Measurements from ENCODE around the gene FNIP2. TPM values are rescaled to one million over a fixed set of nuclear protein-coding genes. Genes with fewer than 3 reads are reported as not detected.

The FNIP2 gene
- total RNA-seq, 2 donors from 2014 or later = 8.6 to 11.5 TPM

DNA sequence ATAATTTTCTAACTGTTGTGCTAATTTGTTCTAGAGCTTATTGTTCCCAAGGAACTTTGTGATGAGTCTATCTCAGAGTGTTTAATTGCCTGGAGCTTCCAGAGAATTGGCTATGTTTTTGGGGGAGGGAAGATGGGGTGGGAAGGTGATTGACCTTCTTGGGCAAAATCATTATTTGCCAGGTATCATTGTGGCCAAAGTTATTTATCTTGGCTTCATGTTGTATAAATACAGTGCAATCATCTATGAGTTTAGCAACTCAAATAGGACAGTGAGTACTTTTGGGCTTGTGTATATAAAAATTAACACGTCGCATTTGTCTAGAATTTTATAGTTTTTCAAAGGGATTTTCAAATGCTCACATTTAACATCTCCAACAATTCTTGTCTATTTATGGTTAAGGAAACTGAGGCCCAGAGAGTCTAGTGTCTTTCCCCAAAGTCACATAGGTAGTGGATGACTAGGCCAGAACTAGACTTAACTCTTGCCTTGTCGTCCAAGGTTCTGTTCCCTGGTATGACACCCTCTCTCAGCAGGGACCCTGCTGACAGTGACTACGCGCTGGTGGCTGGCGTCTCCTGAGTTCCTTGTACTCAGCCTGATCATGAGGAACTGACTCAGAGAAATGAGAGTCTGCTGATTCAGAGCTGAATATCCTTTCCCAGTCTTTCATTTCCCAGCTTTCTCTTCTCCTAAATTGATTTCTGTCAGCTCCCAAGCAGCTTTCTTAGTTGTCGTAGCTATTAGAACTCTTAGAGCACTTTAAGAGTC is 27.7 kb downstream of the FNIP2 start:
- 86 to 87% methylated on average over 4 to 7 of the region's 7 CpGs for WGBS, 2 experiments (ENCODE audit: insufficient coverage in 1 of 2, insufficient read length in 1 of 2)
- DNase-seq = no peak
- Mint-ChIP-seq H3K27ac (no peak overlapping the region), H3K9me3 (no peaks in the 10 kb centered on the region), H3K4me3 (no peak overlapping the region), H3K4me1 (peaks cover 22% of the 10 kb centered on the region), H3K27me3 (ENCODE audit: insufficient read depth) (peaks cover 4% of the 10 kb centered on the region), H3K36me3 (ENCODE audit: low read depth) (no peaks in the 10 kb centered on the region)
- TF ChIP-seq CTCF (conservative IDR thresholded peaks at IDR 0.05) = no peak
- H3K4me1 ChIP-seq (ENCODE audit: control insufficient read depth, insufficient read depth, low read length) = peaks cover 12% of the 10 kb centered on the region
- no peak overlapping the region for H3K9ac ChIP-seq (ENCODE audit: extremely low read depth, low read length, poor library complexity, severe bottlenecking)
- H3K4me3 ChIP-seq (ENCODE audit: low read length) = no peak overlapping the region
- H3K27me3 ChIP-seq (ENCODE audit: control insufficient read depth, insufficient read depth, low read length, poor library complexity, severe bottlenecking) = no peaks in the 10 kb centered on the region
- no peaks in the 10 kb centered on the region for H3K9me3 ChIP-seq (ENCODE audit: control insufficient read depth, low read length)
- no peaks in the 10 kb centered on the region for H3K36me3 ChIP-seq (ENCODE audit: control insufficient read depth, insufficient read depth, low read length)
- H3K27ac ChIP-seq (ENCODE audit: low read depth, low read length) = no peak overlapping the region

- H3K4me1 ChIP-seq (ENCODE audit: control insufficient read depth, insufficient read depth, low read length) = peaks cover 12% of the 10 kb centered on the region
- Mint-ChIP-seq H3K9me3 (no peaks in the 10 kb centered on the region), H3K27ac (no peak overlapping the region), H3K4me1 (peaks cover 18% of the 10 kb centered on the region), H3K4me3 (no peak overlapping the region), H3K27me3 (ENCODE audit: insufficient read depth) (peaks cover 11% of the 10 kb centered on the region), H3K36me3 (ENCODE audit: low read depth) (no peaks in the 10 kb centered on the region)
- no peak overlapping the region for H3K4me3 ChIP-seq (ENCODE audit: low read length)
- 91 to 92% methylated on average over 4 to 7 of the region's 7 CpGs for WGBS, 2 experiments (ENCODE audit: insufficient coverage in 1 of 2, insufficient read length in 1 of 2)
- no peak for TF ChIP-seq CTCF (conservative IDR thresholded peaks at IDR 0.05)
- H3K9ac ChIP-seq (ENCODE audit: extremely low read depth, low read length, poor library complexity, severe bottlenecking) = no peak overlapping the region
- no peak for DNase-seq
- no peak overlapping the region for H3K27ac ChIP-seq (ENCODE audit: low read depth, low read length)
- peaks cover 11% of the 10 kb centered on the region for H3K27me3 ChIP-seq (ENCODE audit: control insufficient read depth, insufficient read depth, low read length, poor library complexity, severe bottlenecking)
- no peaks in the 10 kb centered on the region for H3K9me3 ChIP-seq (ENCODE audit: control insufficient read depth, low read length)
- H3K36me3 ChIP-seq (ENCODE audit: control insufficient read depth, insufficient read depth, low read length) = no peaks in the 10 kb centered on the region
Measured at GRCh38 chr4:158798062-158798461, 29.2 kb downstream of the FNIP2 start.

DNA sequence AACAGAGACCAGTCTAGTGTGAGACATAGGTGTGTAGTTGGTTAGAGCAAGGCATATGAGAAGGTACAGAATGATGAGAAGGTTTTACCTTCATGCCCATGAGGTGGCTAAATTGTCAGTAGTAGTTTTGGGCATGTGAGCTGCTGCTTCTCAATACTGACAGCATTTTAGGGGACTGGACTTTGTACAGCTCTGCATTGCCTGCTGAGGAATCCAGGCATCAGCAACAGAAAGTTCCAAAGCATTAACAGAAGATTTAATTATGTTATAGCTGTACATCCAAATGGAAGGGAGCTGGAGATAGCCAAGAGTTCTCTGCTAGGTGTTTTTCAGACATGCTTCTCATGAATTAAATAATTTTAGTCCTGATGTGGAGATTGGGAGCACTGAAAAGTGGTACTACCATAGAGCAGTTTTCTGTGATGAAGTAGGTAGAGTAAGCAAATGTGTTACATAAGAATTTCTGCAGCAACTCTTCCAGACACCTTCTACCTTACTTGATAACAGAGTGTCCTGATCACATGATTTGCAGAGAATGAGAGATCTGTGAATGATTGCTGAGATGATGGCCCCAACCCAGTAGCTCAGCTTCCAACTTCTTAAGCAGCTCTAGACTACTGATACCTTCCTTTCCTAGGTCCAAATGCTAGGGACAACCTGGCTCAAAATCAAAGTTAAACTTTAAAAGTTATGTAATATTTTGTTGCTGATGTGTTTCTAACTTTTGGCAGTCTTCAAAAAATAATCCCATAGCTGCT is 30.4 kb downstream of the FNIP2 start:
- peak overlapping the region; percentile 72 for H3K4me3 ChIP-seq (ENCODE audit: low read length)
- H3K4me1 ChIP-seq (ENCODE audit: control insufficient read depth, insufficient read depth, low read length) = peaks cover 12% of the 10 kb centered on the region
- no peak overlapping the region for H3K9ac ChIP-seq (ENCODE audit: extremely low read depth, low read length, poor library complexity, severe bottlenecking)
- no peaks in the 10 kb centered on the region for H3K36me3 ChIP-seq (ENCODE audit: control insufficient read depth, insufficient read depth, low read length)
- TF ChIP-seq CTCF (conservative IDR thresholded peaks at IDR 0.05) = no peak
- Mint-ChIP-seq H3K4me1 (peaks cover 18% of the 10 kb centered on the region), H3K27ac (no peak overlapping the region), H3K9me3 (no peaks in the 10 kb centered on the region), H3K4me3 (no peak overlapping the region), H3K27me3 (ENCODE audit: insufficient read depth) (peaks cover 11% of the 10 kb centered on the region), H3K36me3 (ENCODE audit: low read depth) (no peaks in the 10 kb centered on the region)
- no peak overlapping the region for H3K27ac ChIP-seq (ENCODE audit: low read depth, low read length)
- peaks cover 11% of the 10 kb centered on the region for H3K27me3 ChIP-seq (ENCODE audit: control insufficient read depth, insufficient read depth, low read length, poor library complexity, severe bottlenecking)
- no peak for DNase-seq
- no peaks in the 10 kb centered on the region for H3K9me3 ChIP-seq (ENCODE audit: control insufficient read depth, low read length)

Data from endodermal cell (in vitro differentiated cells).